Right renal pelvis (tissue), 4 donors: ENCODE data around the gene C19orf81. TPM values are rescaled to one million over a fixed set of nuclear protein-coding genes. Genes with fewer than 3 reads are reported as not detected.

Experiments
- DNase-seq, 4 donors: peaks; one replicate each; pipeline ENCODE4 v3.0.0-alpha.2; 2013; ENCODE audit warnings: low read depth in 4 of 4, low spot score in 3 of 4, missing footprints in 1 of 4
- polyA plus RNA-seq, 4 donors: library from polyadenylated mRNA; unstranded; fragments of 120-200 nt; gene quantifications; one replicate each; pipeline ENCODE4 v1.2.1, GENCODE V29; 2013; ENCODE audit not compliant: insufficient read length in 4 of 4

Gene C19orf81
- polyA plus RNA-seq, 4 donors: 1.8 to 5.0 (median 2.2) TPM

DNA sequence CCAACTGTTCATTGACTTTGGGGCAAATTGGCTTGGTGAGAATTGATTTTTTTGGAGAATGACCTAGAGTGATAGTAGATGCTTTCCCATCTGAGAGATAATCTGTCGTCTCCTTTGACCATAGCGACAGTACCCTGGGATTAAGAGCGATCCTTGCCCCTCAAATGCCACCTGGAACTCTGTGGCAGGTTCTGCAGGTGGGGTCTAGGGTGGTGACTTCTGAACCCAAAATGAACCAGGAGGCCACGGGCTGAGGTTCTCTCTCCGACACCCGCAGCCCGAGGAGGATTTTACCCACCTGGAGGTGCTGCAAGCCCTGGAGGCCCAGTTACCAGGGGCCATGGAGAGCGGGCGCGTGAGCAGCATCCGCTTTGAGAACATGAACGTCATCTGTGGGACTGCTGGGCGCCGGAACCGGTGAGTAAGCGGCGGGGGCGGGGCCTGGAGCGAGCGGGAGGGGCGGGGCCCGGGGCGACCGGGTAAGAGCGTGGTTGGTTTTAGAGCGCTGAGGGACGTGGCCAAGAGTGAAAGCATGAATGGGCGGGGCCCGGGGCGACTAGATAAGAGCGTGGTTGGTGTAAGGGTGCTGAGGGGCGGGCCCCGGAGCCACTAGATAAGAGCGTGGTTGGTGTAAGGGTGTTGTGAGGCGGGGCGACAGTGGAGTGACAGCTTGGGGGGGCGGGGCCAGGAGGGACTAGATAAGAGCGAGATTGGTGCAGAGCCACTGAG, 8.6 kb downstream of the C19orf81 start:
- peak; percentile 89 to 97 (median 93) for DNase-seq

DNA sequence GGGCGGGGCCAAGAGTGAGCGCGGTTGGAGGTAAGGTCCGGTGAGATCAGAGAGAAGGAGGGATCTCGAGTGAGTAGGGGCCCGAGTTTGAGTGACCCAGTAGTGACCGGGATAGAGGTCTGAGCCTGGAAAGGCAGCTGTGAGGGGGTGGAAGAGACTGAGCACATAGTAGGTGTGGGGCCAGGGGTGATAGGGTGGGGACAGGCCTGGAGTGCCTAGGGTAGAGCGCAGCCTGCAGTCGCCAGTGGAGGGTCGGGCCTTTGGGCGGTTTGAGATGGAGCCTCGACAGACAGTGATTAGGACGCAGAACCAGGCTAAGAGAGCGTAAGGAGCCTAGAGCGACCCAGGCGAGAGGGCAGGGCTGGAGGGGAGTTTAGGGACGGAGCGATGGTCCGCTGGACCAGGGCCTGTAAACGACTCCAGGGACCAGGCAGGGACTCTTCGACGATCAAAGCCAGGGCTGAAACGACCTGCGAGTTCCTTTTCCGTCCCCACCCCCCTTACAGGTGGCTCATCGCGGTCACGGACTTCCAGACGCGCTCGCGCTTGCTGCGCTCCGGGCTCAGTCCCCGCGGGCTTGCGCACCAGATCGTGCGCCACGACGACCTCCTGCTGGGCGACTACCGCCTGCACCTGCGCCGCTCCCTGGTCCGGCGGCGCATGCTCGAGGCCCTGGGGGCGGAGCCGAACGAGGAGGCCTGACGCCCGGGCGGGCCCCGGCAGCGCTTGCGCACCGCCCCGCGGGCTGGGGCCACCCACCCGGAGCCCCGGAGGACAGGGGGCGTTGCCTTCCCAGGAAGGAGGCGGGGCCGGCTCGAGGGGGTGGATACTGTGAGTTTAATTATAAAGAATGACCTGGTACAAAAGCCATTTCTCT, 9.4 kb downstream of the C19orf81 start:
- peak; percentile 72 to 83 (median 74) for DNase-seq

DNA sequence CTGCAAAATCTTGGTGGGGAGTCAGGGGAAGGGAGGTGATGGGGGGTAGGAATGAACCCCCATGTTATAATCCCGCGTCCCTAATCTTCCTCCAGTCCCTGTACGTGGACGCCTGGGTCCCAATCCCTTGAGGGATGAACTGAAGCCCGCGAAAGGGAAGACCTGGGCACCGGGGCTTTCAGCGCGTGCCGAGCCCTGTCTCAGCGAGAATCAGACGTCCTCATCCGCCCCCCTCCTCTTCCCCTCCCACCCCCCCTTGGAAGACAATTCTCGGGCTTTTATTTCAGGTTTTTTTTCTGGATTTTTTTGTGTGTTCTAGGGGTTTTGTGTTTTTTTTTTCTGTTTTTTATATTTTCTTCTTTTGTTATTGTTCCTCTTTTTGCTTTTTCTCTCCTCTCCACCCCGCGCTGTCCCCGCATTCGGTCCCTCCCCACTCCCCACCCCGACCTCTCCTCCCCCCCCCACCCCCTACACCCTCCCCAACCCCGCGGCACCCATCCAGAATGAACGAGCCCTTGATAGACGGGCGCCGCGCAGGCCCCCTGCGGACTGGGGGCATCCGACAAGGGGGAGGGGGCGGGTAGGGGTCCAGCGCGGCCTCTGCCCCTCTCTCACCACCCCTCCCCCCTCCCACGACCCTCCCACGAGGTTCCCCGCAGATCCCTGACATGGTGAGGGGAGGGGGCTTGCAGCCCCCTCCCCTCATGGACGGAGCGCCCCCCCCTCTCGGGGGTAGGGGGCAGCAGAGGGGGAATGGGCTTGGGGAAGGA, 10.3 kb downstream of the C19orf81 start:
- DNase-seq: no peak

DNA sequence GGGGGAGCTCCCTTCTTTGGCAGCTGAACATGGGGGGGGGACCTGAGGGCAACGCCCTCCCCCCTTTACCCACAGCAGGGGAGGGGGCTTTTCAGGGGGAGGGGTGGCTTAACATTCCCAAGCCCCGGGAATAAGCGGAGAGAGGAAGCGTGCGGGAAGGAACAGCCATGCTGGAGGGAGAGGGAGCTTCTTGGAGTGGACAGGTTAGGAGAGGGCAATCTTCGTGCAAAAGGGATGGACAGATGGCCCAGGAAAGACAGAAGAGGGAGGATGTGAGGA, 10.8 kb downstream of the C19orf81 start:
- no peak for DNase-seq

DNA sequence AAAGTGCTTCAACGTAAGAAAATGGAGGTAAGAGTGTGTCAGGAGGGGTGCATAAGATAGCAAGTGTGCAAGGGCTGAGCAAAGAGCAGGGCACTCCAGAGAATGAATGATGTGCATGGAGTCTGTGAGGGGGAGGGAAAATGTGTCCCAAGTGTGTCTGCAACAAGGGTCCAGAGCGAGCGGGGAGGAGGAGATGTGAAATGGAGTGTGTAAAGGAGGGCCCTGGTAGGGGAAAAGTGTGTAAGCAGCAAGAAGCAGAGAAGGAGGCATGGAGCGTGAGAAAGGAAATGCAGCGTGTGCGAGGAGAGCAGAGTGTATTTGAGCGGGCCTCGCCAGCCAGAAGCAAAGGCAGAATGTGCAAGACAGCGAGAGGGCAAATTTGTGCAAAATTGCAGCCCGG, 11.8 kb downstream of the C19orf81 start:
- DNase-seq: no peak

DNA sequence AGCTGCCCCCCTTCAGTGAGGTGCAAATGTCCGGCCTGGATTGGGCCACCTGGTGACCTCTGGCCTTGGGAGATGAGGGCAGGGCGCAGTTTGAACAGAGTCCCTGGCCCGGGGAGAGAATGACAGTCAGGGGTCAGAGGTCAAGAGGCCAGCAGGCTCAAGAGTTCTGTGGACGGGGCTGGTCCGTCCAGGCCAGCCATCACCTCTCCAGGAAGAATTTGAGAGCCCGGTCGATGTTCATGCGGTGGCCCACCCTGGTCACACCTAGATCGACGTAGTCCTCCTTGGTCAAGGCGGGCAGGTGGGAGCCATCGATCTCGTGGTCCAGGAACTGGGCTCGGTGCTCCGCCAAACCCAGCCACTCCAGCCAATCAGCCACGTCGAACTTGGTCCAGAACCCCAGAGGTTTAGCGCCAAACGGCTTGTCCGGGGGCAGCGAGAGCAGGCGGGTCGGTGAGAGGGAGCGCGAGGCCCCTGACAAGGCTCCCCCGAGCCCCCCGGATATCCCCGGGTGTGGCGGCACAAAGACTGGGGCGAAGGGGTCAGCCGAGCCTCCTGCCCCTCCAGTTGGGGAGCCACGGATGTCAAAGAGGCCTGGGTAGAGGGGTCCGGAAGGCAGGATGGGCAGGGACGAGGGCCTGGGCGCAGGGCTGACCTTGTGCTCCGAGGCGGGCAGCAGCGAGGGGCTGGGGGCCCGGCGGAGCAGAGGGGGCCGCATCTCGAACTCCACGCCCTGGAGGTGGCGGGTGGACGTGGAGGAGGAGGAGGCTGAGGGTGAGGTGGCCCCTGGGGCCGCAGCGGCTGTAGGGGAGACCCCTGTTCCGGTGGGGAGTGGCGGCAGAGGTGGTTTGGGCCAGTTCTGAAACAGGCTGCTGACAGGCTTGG, 12.8 kb downstream of the C19orf81 start:
- DNase-seq: no peak

DNA sequence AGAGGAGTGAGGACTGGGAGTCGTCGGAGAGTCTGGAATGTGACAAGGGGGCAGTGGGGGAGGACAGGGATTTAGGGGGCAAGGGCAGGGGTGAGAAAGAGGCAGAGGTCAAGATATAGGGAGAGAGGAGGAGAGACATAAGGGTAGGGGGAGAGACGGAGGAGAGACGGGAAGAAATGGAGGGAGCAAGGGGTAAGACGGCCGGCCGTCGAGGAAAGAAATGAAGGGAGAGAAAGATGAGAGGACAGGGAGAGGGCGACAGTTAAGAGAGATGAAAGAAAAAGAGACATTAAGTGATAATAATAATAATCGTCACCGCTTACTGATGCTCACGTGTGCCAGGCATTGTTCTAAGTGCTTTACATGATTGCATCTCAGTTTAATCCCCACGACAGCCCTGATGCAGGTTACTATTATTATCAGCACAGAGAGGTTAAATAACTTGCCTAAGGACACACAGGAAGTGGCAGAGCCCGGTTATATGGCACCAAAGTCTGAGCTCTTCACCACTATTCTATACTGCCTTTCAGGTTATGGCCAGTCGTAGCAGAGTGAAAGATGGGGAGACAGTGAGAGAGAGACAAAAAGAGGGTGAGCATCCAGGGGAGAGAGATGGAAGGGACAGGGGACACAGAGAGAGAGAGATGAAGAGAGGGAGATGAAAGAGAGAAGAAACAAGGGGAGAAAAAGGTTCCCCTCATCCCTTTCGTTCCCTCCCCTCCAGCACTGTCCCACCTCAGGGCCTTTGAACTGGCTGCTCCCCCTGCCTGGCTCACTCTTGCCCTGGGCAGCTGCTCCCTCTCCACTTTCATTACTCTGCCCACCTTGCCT, 13.6 kb downstream of the C19orf81 start:
- no peak for DNase-seq

DNA sequence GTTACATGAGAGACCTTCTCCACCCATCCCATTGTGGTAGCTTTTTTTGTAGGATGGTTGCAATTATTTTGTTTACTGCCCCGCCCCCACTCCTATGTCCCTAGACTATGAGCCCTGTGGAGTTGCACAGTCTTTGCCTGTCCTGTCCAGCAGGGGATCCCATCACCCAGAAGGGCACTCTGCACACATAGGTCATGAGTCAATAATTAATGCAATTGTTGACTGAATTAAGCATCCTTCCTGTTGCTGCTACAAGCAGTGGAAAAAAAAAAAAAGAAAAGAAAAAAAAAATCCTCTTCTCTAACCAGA, 14.2 kb downstream of the C19orf81 start:
- DNase-seq: no peak

DNA sequence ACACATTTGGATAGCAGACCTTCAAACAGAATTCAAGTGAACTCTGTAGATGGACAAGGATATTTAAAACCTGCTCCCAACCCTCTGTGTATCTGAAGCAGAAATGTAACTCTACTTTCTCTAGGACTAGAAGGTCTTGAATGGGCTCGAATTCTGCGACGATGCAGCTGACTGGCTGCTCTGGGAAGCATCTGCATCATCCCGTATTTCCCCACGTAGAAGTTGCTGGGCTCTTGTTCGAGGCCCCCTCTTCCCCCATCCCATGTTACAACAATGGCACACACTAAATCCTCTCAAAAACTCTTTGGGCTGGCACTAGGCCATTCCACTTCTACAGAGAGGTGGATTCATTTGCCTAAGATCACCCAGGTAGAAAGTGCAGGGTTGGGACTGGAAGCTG, 15.0 kb downstream of the C19orf81 start:
- DNase-seq: no peak

DNA sequence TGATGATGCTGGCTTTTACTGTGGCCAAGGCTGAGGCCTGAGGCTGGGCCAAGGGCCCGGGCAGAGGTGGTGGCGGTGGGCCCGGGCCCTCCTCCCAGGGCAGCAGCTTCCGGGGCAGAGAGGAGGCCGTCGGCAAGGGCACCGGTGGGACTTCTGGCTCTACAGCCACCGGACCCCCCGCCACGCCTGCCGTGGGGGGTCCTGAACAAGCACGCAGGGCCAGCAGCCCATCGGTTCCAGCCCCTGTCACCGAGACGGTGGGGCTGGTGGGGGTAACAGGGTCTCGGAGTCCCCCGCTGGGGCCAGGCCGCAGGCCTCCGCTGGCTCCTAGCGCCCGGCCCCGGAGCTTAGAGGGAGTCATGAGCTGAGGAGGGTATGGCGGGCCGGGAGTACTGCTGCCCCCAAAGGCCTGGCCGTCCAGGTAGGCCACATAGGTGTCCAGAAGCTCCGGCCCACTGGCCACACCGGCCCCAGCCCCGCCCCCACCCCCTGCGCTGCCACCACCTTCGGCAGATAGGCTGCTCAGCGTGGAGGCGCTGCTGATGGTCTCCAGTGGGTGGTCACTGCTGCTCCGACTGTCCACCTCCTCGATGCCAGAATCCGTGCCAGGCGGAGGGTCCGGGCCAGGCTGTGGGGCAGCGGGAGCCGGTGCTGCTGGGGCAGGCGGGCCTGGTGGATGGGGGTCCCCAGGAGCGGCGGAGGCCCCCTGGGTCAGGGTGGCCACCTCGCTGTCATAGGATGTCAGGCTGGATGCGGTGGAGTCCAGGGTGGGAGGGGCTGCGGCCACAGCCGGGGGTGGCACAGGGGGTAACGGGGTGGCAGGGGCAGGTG, 17.3 kb downstream of the C19orf81 start:
- DNase-seq: no peak

DNA sequence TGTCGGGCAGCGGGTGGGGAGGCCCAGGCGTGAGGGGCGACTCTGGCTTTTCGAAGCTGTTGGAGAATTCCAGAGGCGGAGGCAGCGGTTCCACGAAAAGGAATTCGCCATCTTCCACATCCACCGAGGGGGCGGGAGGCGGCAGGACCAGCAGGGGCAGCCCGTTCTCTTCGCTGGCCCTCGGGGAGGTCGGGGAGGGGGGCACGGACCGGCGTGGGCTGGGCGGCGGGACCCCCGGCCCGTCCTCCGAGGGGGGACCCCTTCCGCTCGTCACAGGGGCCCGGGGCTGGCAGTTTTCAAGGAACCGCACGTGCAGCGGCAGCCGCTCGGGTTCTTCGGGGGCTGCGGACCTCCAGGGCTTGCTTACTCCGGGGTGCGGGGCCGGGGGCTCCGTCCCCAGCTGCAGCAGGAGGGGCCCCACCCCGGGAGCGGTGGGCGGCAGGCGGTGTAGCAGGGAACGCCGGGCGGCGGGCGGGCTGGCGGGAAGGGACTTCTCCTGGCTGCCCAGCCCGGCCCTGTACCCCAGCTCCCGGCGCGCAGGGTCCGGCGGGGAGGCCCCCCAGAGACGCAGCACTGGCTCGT, 18.0 kb downstream of the C19orf81 start:
- no peak for DNase-seq

DNA sequence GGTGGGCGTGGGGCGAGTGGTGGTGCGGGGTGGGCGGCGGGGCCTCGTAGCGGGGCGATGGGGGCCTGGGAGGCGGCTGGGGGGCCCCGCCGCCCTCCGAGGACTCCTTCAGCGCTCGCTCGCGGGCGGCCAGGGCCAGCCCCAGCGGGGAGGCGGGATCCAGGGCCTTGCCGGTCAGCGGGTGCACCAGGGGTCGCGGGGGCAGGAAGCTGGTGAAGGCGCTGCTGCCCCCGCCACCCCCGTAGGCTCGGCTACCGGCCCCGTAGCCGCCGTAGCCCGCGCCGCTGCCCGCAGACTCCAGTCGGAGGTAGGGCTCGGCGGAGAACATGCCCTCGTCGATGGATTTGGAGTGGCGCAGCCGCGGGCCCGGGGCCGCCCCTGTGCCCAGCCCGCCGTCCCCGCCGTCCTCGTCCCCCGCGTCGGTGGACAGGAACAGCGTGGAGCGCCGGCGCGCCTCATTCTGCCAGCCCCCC, 18.6 kb downstream of the C19orf81 start:
- DNase-seq: no peak

DNA sequence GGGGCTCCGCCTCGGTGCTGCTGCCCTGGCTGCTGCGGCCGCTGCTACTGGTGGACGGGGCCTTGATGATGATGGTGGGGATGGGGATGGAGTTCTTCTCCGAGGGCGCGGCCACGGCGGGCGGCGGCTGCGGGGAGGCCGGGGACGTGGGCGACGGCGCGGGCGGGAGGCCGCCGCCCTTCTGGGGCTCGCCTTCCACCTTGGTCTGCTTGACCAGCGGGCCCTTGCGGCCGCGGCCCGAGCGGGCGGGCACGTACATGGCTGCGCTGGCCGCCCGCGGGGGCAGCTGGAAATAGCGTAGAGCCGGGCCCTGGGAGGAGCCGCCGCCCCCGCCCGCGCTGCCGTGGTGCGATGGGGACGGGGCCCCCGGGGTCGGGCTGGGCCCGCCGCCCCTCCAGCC, 19.2 kb downstream of the C19orf81 start:
- DNase-seq: no peak

DNA sequence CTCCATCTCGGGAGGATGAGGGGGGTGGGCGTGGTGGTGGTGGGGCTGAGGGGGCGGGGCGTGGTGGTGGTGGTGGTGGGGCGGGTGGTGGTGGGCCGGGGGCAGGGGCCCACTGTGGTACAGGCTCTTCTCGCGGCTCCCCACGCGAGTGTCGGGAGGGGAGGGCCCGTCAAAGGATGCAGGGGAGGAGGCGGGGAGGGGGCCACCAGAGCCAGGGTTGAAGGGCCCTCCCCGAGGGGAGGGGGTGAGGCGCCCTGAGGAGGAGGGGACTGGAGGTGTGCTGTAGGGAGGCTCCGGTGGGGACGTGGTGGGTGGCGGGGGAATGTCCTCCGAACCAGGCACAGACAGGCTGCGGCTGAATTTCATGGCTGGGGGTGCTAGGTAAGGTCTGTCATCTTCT, 19.6 kb downstream of the C19orf81 start:
- no peak for DNase-seq

DNA sequence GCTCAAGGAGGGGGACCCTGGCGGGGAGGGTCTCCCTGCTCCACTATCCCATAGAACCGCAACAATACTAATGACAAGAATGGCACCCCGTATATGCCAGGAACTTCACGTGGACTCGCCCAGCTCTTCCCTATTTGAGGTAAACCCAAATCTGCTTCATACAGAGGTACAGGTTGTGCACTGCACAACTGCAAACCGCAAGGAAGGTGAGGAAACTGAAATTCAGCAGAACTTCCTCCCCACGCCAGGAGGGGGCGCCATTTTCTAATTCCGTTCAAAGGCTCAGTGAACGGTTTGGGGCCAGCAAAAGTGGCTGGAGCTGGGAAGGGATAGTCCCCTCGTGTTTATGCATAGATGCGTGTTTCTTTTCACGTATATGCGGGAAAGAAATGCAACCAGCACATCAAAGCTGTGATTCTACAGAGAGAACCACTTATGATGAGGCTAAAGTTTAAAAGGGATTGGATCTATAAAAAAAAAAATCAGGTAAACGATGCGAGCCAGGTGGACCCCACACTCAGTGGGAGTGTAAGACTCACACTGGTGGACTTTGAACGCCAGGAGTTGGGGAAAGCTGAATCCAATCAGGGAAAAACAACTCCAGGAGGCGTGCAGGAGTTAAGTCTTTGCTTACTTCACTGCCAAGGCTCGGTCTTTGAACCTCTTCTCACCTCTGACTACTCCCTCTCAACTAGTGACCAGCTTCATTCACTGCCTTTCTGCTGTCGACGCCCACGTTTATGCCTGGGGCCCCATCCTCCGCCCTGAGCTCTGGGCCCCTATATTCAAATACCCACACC, 20.3 kb downstream of the C19orf81 start:
- no peak for DNase-seq

DNA sequence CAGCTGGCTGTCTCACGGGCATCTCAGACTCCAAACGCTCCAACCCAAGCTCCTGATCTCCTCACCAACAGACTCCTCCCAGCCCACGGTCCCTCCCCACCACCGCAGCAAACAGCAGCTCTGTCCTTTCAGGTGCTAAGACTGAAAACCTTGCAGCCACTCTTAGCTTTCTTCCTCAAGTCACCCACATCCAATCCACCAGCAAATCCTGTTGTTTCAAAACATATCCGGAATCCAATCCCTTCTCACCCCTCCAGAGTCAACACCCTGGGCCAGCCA, 20.8 kb downstream of the C19orf81 start:
- DNase-seq: no peak

DNA sequence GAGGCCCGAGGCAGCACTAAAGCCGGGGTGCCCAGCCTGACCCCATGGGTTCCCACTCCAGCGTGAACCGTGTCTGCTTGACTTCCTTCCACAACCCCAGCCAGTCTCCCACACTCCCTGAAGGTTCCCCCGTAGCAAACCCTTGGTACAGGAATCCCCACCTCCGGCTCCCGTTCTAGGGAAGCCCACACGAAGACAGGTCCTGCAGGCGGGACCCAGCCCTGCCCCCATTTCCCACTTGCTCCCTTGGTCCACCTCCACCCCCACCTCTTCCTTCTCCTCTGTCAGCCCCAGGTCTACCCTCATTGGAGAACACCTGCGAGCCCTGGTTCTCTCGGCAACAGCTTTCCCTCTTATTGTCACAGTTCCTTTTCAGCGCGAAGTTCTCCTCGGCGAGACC, 23.9 kb downstream of the C19orf81 start:
- no peak for DNase-seq
